SJCRH30 (cell line): Measurements from ENCODE around the gene CSRNP3. TPM values are rescaled to one million over a fixed set of nuclear protein-coding genes. Genes with fewer than 3 reads are reported as not detected.

Source experiments
- DNase-seq, 2 experiments: peaks; one replicate each; pipeline ENCODE4 v3.0.0-alpha.2; 2015 to 2020
- H3K27ac ChIP-seq: fragments of 250-450 bp; sonication (Bioruptor Pico); 2 replicates; pipeline ENCODE4 v1.5.1; 2020; ENCODE audit warnings: mild to moderate bottlenecking, moderate library complexity
- H3K27me3 ChIP-seq: fragments of 250-450 bp; sonication (Bioruptor Pico); 2 replicates; pipeline ENCODE4 v1.5.1; 2020; ENCODE audit warnings: mild to moderate bottlenecking, moderate library complexity
- H3K36me3 ChIP-seq: fragments of 250-450 bp; sonication (Bioruptor Pico); 2 replicates; pipeline ENCODE4 v1.5.1; 2020; ENCODE audit warnings: mild to moderate bottlenecking, moderate library complexity
- H3K4me1 ChIP-seq: fragments of 250-450 bp; sonication (Bioruptor Pico); 2 replicates; pipeline ENCODE4 v1.5.1; 2020; ENCODE audit warnings: mild to moderate bottlenecking, moderate library complexity
- H3K4me3 ChIP-seq: fragments of 250-450 bp; sonication (Bioruptor Pico); 2 replicates; pipeline ENCODE4 v1.5.1; 2020; ENCODE audit warnings: mild to moderate bottlenecking, moderate library complexity
- H3K9me3 ChIP-seq: fragments of 250-450 bp; sonication (Bioruptor Pico); replicated peaks from 2 replicates; pipeline ENCODE4 v1.5.1; 2020; ENCODE audit warnings: mild to moderate bottlenecking, moderate library complexity
- total RNA-seq: library from RNA; depleted of rRNA; stranded (reverse); fragments of >200 nt; shearing (Covaris generic); gene quantifications from 2 replicates; pipeline ENCODE4 v1.2.3, GENCODE V29; 2014

Gene CSRNP3
- total RNA-seq, 1 experiment from 2014 or later = 2.9 TPM

DNA sequence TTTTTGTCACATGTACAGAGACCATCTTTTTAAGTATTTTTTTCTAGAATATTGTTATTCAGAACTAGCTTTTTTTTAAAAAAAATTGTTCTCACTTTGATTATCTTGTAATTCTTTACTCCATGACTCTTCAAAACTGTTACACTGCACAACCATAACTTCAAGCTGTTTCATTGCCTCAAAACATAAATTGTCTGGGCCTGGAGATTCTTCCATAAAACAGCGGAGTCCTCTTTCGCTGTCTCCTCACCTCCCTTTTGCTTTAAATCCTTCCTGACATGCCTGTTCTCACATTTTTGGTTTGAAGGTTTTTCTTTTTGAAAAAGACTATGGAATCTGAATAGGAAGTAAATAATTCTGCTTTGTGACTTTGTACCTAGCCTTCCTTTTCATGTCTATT lies 197.9 kb downstream of the CSRNP3 start:
- no peaks in the 10 kb centered on the region for H3K9me3 ChIP-seq
- no peak for DNase-seq
- no peaks in the 10 kb centered on the region for H3K4me1 ChIP-seq
- H3K4me3 ChIP-seq = no peak overlapping the region
- no peaks in the 10 kb centered on the region for H3K36me3 ChIP-seq
- H3K27ac ChIP-seq = no peak overlapping the region
- H3K27me3 ChIP-seq = no peaks in the 10 kb centered on the region

DNA sequence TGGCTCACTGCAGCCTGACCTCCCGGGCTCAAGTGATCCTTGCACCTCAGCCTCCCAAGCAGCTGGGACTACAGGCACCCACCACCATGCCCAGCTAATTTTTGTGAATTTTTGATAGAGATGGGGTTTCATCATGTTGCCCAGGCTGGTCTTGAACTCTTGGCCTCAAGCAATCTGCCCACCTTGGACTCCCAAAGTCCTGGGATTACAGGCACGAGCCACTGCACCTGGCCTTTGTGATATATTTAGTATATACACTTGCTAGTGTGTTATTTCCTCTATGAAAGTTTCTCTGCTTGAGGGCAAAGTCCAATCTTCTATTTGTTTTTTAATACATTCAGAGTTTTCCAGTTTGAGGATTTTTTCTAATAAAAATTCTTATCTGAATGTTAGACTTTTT lies 205.3 kb downstream of the CSRNP3 start:
- Histone ChIP-seq H3K4me1 (peaks cover 14% of the 10 kb centered on the region), H3K9me3 (no peaks in the 10 kb centered on the region), H3K27ac (peak overlapping the region; percentile 51; the same call in 1 of the 2 replicates), H3K36me3 (no peaks in the 10 kb centered on the region), H3K4me3 (no peak overlapping the region), H3K27me3 (no peaks in the 10 kb centered on the region)
- no peak for DNase-seq

- Histone ChIP-seq H3K9me3 (no peaks in the 10 kb centered on the region), H3K4me3 (no peak overlapping the region), H3K27me3 (no peaks in the 10 kb centered on the region), H3K27ac (peak overlapping the region; percentile 51), H3K4me1 (peaks cover 14% of the 10 kb centered on the region), H3K36me3 (no peaks in the 10 kb centered on the region)
- peak; percentile 67 to 84 for DNase-seq
Measured at GRCh38 chr2:165675551-165675968, 206.1 kb downstream of the CSRNP3 start.

- Histone ChIP-seq H3K27me3 (no peaks in the 10 kb centered on the region), H3K4me3 (no peak overlapping the region), H3K4me1 (peaks cover 23% of the 10 kb centered on the region), H3K36me3 (no peaks in the 10 kb centered on the region), H3K9me3 (no peaks in the 10 kb centered on the region), H3K27ac (no peak overlapping the region)
- DNase-seq = no peak
Measured at GRCh38 chr2:165678882-165679281, 209.4 kb downstream of the CSRNP3 start.

DNA sequence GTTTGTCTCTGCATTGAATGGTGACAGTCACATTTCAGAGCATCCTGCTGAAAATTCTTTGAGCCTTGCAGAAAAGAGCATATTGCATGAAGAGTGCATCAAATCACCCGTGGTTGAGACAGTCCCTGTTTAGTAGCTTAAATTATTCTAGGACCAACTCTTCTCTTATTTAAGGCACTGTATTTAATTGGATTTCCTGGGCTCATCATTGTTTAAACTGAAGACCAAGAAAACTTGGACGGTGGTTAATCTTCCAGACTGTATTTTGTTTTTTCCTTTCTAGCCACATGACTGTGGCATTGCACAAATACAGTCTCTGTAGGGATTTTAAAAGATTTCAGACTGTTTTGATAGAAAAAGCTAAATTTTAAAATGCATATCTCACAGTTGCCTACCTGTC lies 210.1 kb downstream of the CSRNP3 start:
- Histone ChIP-seq H3K27me3 (no peaks in the 10 kb centered on the region), H3K27ac (no peak overlapping the region), H3K4me1 (peaks cover 23% of the 10 kb centered on the region), H3K36me3 (no peaks in the 10 kb centered on the region), H3K9me3 (no peaks in the 10 kb centered on the region), H3K4me3 (no peak overlapping the region)
- DNase-seq = no peak

GRCh38 chr2:165681841-165682240 lies 212.3 kb downstream of the CSRNP3 start:
- no peaks in the 10 kb centered on the region for H3K36me3 ChIP-seq
- DNase-seq = peak in 1 of 2 experiments; percentile 60
- H3K4me3 ChIP-seq = no peak overlapping the region
- H3K9me3 ChIP-seq = no peaks in the 10 kb centered on the region
- no peak overlapping the region for H3K27ac ChIP-seq
- H3K4me1 ChIP-seq = peaks cover 9% of the 10 kb centered on the region
- H3K27me3 ChIP-seq = no peaks in the 10 kb centered on the region

- Histone ChIP-seq H3K4me3 (no peak overlapping the region), H3K4me1 (peaks cover 9% of the 10 kb centered on the region), H3K9me3 (no peaks in the 10 kb centered on the region), H3K36me3 (no peaks in the 10 kb centered on the region), H3K27me3 (no peaks in the 10 kb centered on the region), H3K27ac (no peak overlapping the region)
- peak in 1 of 2 experiments; percentile 57 for DNase-seq
Measured at GRCh38 chr2:165682546-165682945, 213.0 kb downstream of the CSRNP3 start.

- no peak overlapping the region for H3K4me3 ChIP-seq
- H3K4me1 ChIP-seq = peaks cover 9% of the 10 kb centered on the region
- H3K27ac ChIP-seq = no peak overlapping the region
- no peak for DNase-seq
- H3K27me3 ChIP-seq = no peaks in the 10 kb centered on the region
- no peaks in the 10 kb centered on the region for H3K9me3 ChIP-seq
- H3K36me3 ChIP-seq = no peaks in the 10 kb centered on the region
Measured at GRCh38 chr2:165686800-165687199, 217.3 kb downstream of the CSRNP3 start.

- H3K27me3 ChIP-seq = no peaks in the 10 kb centered on the region
- H3K36me3 ChIP-seq = no peaks in the 10 kb centered on the region
- H3K4me3 ChIP-seq = no peak overlapping the region
- no peaks in the 10 kb centered on the region for H3K9me3 ChIP-seq
- no peak overlapping the region for H3K27ac ChIP-seq
- peaks cover 6% of the 10 kb centered on the region for H3K4me1 ChIP-seq
- DNase-seq = no peak
Measured at GRCh38 chr2:165687426-165688002, 218.0 kb downstream of the CSRNP3 start.

DNA sequence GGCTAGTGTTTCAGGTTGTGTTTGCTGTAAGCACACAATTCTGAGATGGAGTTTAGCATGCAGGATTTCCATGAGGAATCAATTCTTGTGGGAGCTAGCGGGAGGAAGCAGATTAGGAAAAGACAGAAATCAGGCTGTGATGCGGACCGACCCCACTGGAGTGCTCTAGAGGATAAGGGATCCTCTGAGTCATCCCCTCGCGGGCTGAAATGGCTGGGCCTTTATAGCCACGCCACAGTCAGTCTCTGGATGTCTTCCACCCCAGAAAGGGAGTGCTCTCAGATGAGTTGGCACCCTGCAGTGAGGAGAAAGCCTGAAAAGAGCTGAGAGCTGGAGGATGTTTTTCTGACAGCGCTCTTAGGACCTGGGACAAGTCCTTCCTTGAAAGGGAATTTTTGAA lies 222.1 kb downstream of the CSRNP3 start:
- no peaks in the 10 kb centered on the region for H3K4me1 ChIP-seq
- H3K27me3 ChIP-seq = no peaks in the 10 kb centered on the region
- peak in 1 of 2 experiments; percentile 5 for DNase-seq
- no peaks in the 10 kb centered on the region for H3K36me3 ChIP-seq
- H3K9me3 ChIP-seq = no peaks in the 10 kb centered on the region
- H3K27ac ChIP-seq = no peak overlapping the region
- H3K4me3 ChIP-seq = no peak overlapping the region

GRCh38 chr2:165692906-165693305 lies 223.4 kb downstream of the CSRNP3 start:
- H3K9me3 ChIP-seq = no peaks in the 10 kb centered on the region
- no peaks in the 10 kb centered on the region for H3K4me1 ChIP-seq
- H3K4me3 ChIP-seq = no peak overlapping the region
- no peaks in the 10 kb centered on the region for H3K27me3 ChIP-seq
- no peaks in the 10 kb centered on the region for H3K36me3 ChIP-seq
- no peak for DNase-seq
- no peak overlapping the region for H3K27ac ChIP-seq

DNA sequence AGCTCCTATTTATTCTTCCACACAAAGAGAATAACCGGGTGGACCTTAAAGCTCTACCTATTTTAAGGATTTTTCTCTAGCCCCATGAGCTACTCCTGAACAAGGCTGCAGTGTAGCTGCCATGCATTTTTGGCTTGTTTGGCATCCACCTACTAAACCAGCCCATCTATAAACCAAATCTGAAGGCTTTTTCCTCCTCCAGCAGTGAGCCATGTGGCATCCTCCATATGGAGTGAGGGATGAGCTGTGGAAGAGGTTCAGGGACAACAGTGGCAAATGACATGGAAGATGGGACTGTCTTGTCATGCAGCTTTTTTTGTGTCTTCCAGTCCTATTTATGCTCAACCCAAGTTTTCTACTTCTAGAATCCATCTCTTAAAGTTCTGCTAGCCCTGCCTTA lies 224.3 kb downstream of the CSRNP3 start:
- DNase-seq = no peak
- H3K27ac ChIP-seq = no peak overlapping the region
- no peaks in the 10 kb centered on the region for H3K9me3 ChIP-seq
- H3K4me3 ChIP-seq = no peak overlapping the region
- no peaks in the 10 kb centered on the region for H3K27me3 ChIP-seq
- H3K36me3 ChIP-seq = no peaks in the 10 kb centered on the region
- no peaks in the 10 kb centered on the region for H3K4me1 ChIP-seq

- H3K27ac ChIP-seq = no peak overlapping the region
- H3K4me3 ChIP-seq = no peak overlapping the region
- peaks cover 11% of the 10 kb centered on the region for H3K4me1 ChIP-seq
- H3K27me3 ChIP-seq = no peaks in the 10 kb centered on the region
- H3K36me3 ChIP-seq = no peaks in the 10 kb centered on the region
- no peak for DNase-seq
- no peaks in the 10 kb centered on the region for H3K9me3 ChIP-seq
Measured at GRCh38 chr2:165697748-165698443, 228.4 kb downstream of the CSRNP3 start.

GRCh38 chr2:165698444-165698884 lies 229.0 kb downstream of the CSRNP3 start:
- Histone ChIP-seq H3K9me3 (no peaks in the 10 kb centered on the region), H3K36me3 (no peaks in the 10 kb centered on the region), H3K27me3 (no peaks in the 10 kb centered on the region), H3K27ac (no peak overlapping the region), H3K4me3 (no peak overlapping the region), H3K4me1 (peaks cover 11% of the 10 kb centered on the region)
- peak; percentile 24 to 65 for DNase-seq

DNA sequence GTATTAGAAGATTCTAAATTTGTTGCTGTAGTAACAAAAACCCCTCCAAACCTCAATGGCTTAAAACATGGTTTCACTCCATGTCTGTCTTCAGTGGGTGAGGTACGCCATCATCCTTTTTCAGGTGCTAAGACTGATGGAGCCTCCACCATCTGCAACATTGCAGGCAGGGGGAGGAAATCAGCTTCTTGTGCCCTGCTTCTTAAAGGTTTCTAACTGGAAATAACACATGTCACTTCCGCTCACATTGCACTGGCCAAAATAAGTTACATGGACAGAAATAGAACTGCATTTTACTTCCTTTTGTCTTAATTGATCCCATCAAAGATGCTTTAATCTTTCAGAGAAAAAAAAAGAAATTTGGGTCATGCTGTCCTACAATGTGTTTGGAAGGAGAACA lies 230.4 kb downstream of the CSRNP3 start:
- Histone ChIP-seq H3K9me3 (no peaks in the 10 kb centered on the region), H3K36me3 (no peaks in the 10 kb centered on the region), H3K4me3 (no peak overlapping the region), H3K27ac (peak overlapping the region; percentile 5; the same call in 1 of the 2 replicates), H3K4me1 (peaks cover 11% of the 10 kb centered on the region), H3K27me3 (no peaks in the 10 kb centered on the region)
- no peak for DNase-seq

GRCh38 chr2:165700531-165700930 lies 231.0 kb downstream of the CSRNP3 start:
- peak overlapping the region; percentile 5; the same call in 1 of the 2 replicates for H3K27ac ChIP-seq
- peaks cover 11% of the 10 kb centered on the region for H3K4me1 ChIP-seq
- no peak overlapping the region for H3K4me3 ChIP-seq
- H3K36me3 ChIP-seq = no peaks in the 10 kb centered on the region
- no peaks in the 10 kb centered on the region for H3K27me3 ChIP-seq
- H3K9me3 ChIP-seq = no peaks in the 10 kb centered on the region
- DNase-seq = peak; percentile 77 to 80
